ENCODE measurements around the gene SCAMP3. TPM values are rescaled to one million over a fixed set of nuclear protein-coding genes. Genes with fewer than 3 reads are reported as not detected.

The SCAMP3 gene
- total and polyA plus RNA-seq, 2 of the 4 experiments (the other 2 are of a cell fraction) = 30.5 to 118 TPM

- ChIA-PET CTCF (interaction anchor here (1.3 to 4.8 kb wide), 3 partner anchors 20 to 33 kb away, joined by 4 to 18 read pairs (median 5); no protein-coding TSS in a partner anchor), POLR2A (ENCODE audit: unreplicated experiment) (no interaction called here)
- no peak overlapping the region for H2BK20ac ChIP-seq (ENCODE audit: low read depth, low read length)
- intact Hi-C loops (cut with micrococcal nuclease) = loop anchor here (1.0 kb wide), 2 partner anchors 20 to 51 kb away; partner anchors contain the start of gene THBS3
- H3K14ac ChIP-seq (replicated peaks; ENCODE audit: low read depth, low read length) = peak overlapping the region; percentile 92
- H3K56ac ChIP-seq (ENCODE audit: extremely low read depth, insufficient read depth, low read length) = peak overlapping the region; percentile 89
- peaks cover 19% of the 10 kb centered on the region for H3K4me1 ChIP-seq (ENCODE audit: control insufficient read depth, insufficient read depth, low read length)
- dilution Hi-C loops (cut with HindIII; ENCODE audit: low sequenced_read_pairs, unreplicated experiment) = no loop called here
- H2BK5ac ChIP-seq (ENCODE audit: low read depth, low read length, poor library complexity, severe bottlenecking) = peak overlapping the region; percentile 81
- H3K79me1 ChIP-seq (ENCODE audit: low read depth in 1 of 2, low read length in 2 of 2) = peaks cover 18 to 40% of the 10 kb centered on the region in 2 experiments
- H3K23ac ChIP-seq (ENCODE audit: low read depth, low read length) = peak overlapping the region; percentile 96
- H2BK120ac ChIP-seq (ENCODE audit: low read depth, low read length) = peak overlapping the region; percentile 45
- H2AK5ac ChIP-seq (ENCODE audit: low read depth, low read length) = peak overlapping the region; percentile 68
- TF ChIP-seq POLR2A (IDR thresholded peaks at IDR 0.05; ENCODE audit: low read depth, low read length) (no peak), USF2 (IDR thresholded peaks at IDR 0.05; ENCODE audit: low read depth, low read length) (peak; percentile 24; the same call in 1 of the 2 replicates), CHD1 (IDR thresholded peaks at IDR 0.05; ENCODE audit: low read depth, low read length) (0 out of 2 replicates have a peak, but pooled peaks have one; percentile 49), RCOR1 (IDR thresholded peaks at IDR 0.05; ENCODE audit: insufficient replicate concordance, low read length) (no peak)
- peak overlapping the region; percentile 70 to 91 for H4K8ac ChIP-seq (ENCODE audit: low read depth in 2 of 2, low read length in 2 of 2)
- ATAC-seq (ENCODE audit: low read depth) = peak; percentile 41
- peak overlapping the region; percentile 93 for H3K4ac ChIP-seq (ENCODE audit: low read depth, low read length)
- H4K20me1 ChIP-seq (ENCODE audit: insufficient read depth, low read length) = peaks cover 3% of the 10 kb centered on the region; the same call in 1 of the 2 replicates
- H3K27me3 ChIP-seq (ENCODE audit: control insufficient read depth, insufficient read depth, low read length) = no peaks in the 10 kb centered on the region
- peak overlapping the region; percentile 76 for H3K27ac ChIP-seq (ENCODE audit: insufficient read depth, low read length)
- H3K9me3 ChIP-seq (ENCODE audit: control insufficient read depth, insufficient read depth, low read length) = no peaks in the 10 kb centered on the region
- peak overlapping the region; percentile 85 for H2AFZ ChIP-seq (replicated peaks; ENCODE audit: low read length, poor library complexity)
- H3K9ac ChIP-seq (ENCODE audit: low read depth, low read length) = peak overlapping the region; percentile 88
- H3K18ac ChIP-seq (ENCODE audit: low read depth, low read length) = peak overlapping the region; percentile 3; the same call in 1 of the 2 replicates
- H4K5ac ChIP-seq (ENCODE audit: low read depth, low read length) = peak overlapping the region; percentile 2; the same call in 1 of the 2 replicates
- in situ Hi-C loops (cut with MboI; ENCODE audit: low sequenced_read_pairs) = no loop called here
- H3K36me3 ChIP-seq (ENCODE audit: control insufficient read depth, insufficient read depth, low read length) = no peaks in the 10 kb centered on the region; the same call in 1 of the 2 replicates
- BruUV-seq (replicated peaks) = no TSS peak
- H4K91ac ChIP-seq (ENCODE audit: insufficient read depth, low read depth, low read length) = peak overlapping the region; percentile 85
- WGBS, 2 experiments (ENCODE audit: extremely low coverage in 2 of 2, insufficient read length in 1 of 2) = 0% methylated on average over 9 of the region's 19 CpGs; no CpG with 5 or more reads in 1 of the 2 experiments
- peaks cover 17% of the 10 kb centered on the region for H3K9me1 ChIP-seq (ENCODE audit: insufficient read depth, low read length)
- H2BK15ac ChIP-seq (ENCODE audit: low read depth, low read length) = peak overlapping the region; percentile 33; the same call in 1 of the 3 replicates
- peak overlapping the region; percentile 82 for H3K4me2 ChIP-seq (ENCODE audit: low read depth, low read length)
- peak overlapping the region; percentile 49 for H3K4me3 ChIP-seq (ENCODE audit: insufficient read depth, low read depth, low read length)
- peak overlapping the region; percentile 97 for H2AK9ac ChIP-seq (replicated peaks; ENCODE audit: low read depth, low read length, poor library complexity)
- DNase-seq = peak; percentile 38
Observed at GRCh38 chr1:155226910-155227260, 35.3 kb downstream of the SCAMP3 start.
